Liver (tissue), 9 donors: Measurements from ENCODE around the gene NR2C1. TPM values are rescaled to one million over a fixed set of nuclear protein-coding genes. Genes with fewer than 3 reads are reported as not detected.

Experiments
- DNase-seq: peaks from one replicate; pipeline ENCODE4 v3.0.0-alpha.2; 2017; ENCODE audit warnings: low spot score
- H3K27ac ChIP-seq, 2 donors: one replicate each; pipeline ENCODE4 v1.7.0; 2013; ENCODE audit warnings: inconsistent platforms in 2 of 2, low read length in 2 of 2, control low read depth in 1 of 2, low read depth in 1 of 2, mild to moderate bottlenecking in 1 of 2
- H3K27me3 ChIP-seq, 4 donors: one replicate each; pipeline versions ENCODE4 v1.6.1 to v1.7.0; 2013; ENCODE audit warnings: low read length in 3 of 4, inconsistent platforms in 1 of 4, mild to moderate bottlenecking in 1 of 4, moderate library complexity in 1 of 4; ENCODE audit not compliant: control insufficient read depth in 4 of 4, insufficient read depth in 4 of 4
- H3K36me3 ChIP-seq, 4 donors: one replicate each; pipeline versions ENCODE4 v1.6.1 to v1.7.0; 2013; ENCODE audit warnings: low read length in 3 of 4, mild to moderate bottlenecking in 3 of 4, low read depth in 1 of 4, moderate library complexity in 1 of 4; ENCODE audit not compliant: control insufficient read depth in 4 of 4, insufficient read depth in 3 of 4
- H3K4me1 ChIP-seq, 4 donors: one replicate each; pipeline versions ENCODE4 v1.6.1 to v1.7.0; 2013; ENCODE audit warnings: low read length in 3 of 4, mild to moderate bottlenecking in 3 of 4, moderate library complexity in 1 of 4; ENCODE audit not compliant: control insufficient read depth in 4 of 4, insufficient read depth in 4 of 4
- H3K4me3 ChIP-seq, 3 donors: one replicate each; pipeline versions ENCODE4 v1.6.1 to v1.7.0; 2013; ENCODE audit warnings: low read length in 3 of 3, control low read depth in 1 of 3, low read depth in 1 of 3, mild to moderate bottlenecking in 1 of 3
- H3K9ac ChIP-seq, 2 donors: one replicate each; pipeline ENCODE4 v1.7.0; 2013; ENCODE audit warnings: low read length in 2 of 2, mild to moderate bottlenecking in 2 of 2, moderate library complexity in 2 of 2, control low read depth in 1 of 2, low read depth in 1 of 2
- H3K9me3 ChIP-seq, 4 donors: one replicate each; pipeline versions ENCODE4 v1.6.1 to v1.7.0; 2013; ENCODE audit warnings: low read length in 3 of 4; ENCODE audit not compliant: control insufficient read depth in 4 of 4
- EGR1 ChIP-seq, 2 donors: IDR thresholded peaks; 2 replicates each; pipeline ENCODE4 v1.6.1; 2016 to 2018; ENCODE audit warnings: antibody characterized with exemption in 2 of 2, low read depth in 2 of 2
- FOXA1 ChIP-seq: IDR thresholded peaks from 2 replicates; pipeline ENCODE4 v1.6.1; 2016; ENCODE audit warnings: antibody characterized with exemption
- HNF4A ChIP-seq, 2 donors: conservative IDR thresholded peaks; 2 replicates each; pipeline ENCODE4 v1.6.1; 2016; ENCODE audit warnings: antibody characterized with exemption in 2 of 2, mild to moderate bottlenecking in 2 of 2
- HNF4G ChIP-seq: IDR thresholded peaks from 2 replicates; pipeline ENCODE4 v1.6.1; 2016; ENCODE audit warnings: antibody characterized with exemption
- JUND ChIP-seq, 2 donors: IDR thresholded peaks; 2 replicates each; pipeline ENCODE4 v1.6.1; 2016; ENCODE audit warnings: antibody characterized with exemption in 2 of 2
- NR2F2 ChIP-seq: IDR thresholded peaks from 2 replicates; pipeline ENCODE4 v1.6.1; 2016; ENCODE audit warnings: antibody characterized with exemption
- REST ChIP-seq: IDR thresholded peaks from 2 replicates; pipeline ENCODE4 v1.6.1; 2016; ENCODE audit warnings: antibody characterized with exemption, mild to moderate bottlenecking
- SP1 ChIP-seq: IDR thresholded peaks from 2 replicates; pipeline ENCODE4 v1.6.1; 2018; ENCODE audit warnings: antibody characterized with exemption, mild to moderate bottlenecking
- TAF1 ChIP-seq: conservative IDR thresholded peaks from 2 replicates; pipeline ENCODE4 v1.6.1; 2016; ENCODE audit warnings: antibody characterized with exemption, mild to moderate bottlenecking
- YY1 ChIP-seq: IDR thresholded peaks from 2 replicates; pipeline ENCODE4 v1.6.1; 2016; ENCODE audit warnings: antibody characterized with exemption, mild to moderate bottlenecking
- WGBS: extraction: QIAGEN DNeasy Blood & Tissue Kit; methylation state at CpG from one replicate; pipeline ENCODE4 v1.1.7; 2013; 5-methylcytosine and 5-hydroxymethylcytosine counted together
- polyA plus RNA-seq, 2 donors: library from polyadenylated mRNA; stranded (reverse) in 1 of 2; unstranded in 1 of 2; fragments of 200-250 nt in 1 of 2; fragments of >200 nt in 1 of 2; fragmentation: Nextera tagmentation in 1 of 2; extraction: Ambion mirVana in 1 of 2; gene quantifications; one replicate each; pipeline versions ENCODE4 v1.2.1 to v1.2.3, GENCODE V29; 2013 to 2015
- total RNA-seq, 2 donors: library from RNA; depleted of rRNA; stranded (reverse); fragments of >200 nt; gene quantifications; one replicate each; pipeline ENCODE4 v1.2.3, GENCODE V29; 2014
- TF ChIP-seq, protein P1 (sequence below): fragments of 150-350 bp; IDR thresholded peaks from 2 replicates; pipeline ENCODE4 v1.5.1; 2017; ENCODE audit warnings: improper control_type of control experiment, low read depth, low read length; ENCODE audit not compliant: missing input control
- TF ChIP-seq, protein P2 (sequence below): IDR thresholded peaks from 2 replicates; pipeline ENCODE4 v1.6.1; 2016; ENCODE audit warnings: antibody characterized with exemption
- TF ChIP-seq, protein P3 (sequence below): IDR thresholded peaks from 2 replicates; pipeline ENCODE4 v1.6.1; 2016; ENCODE audit warnings: antibody characterized with exemption
- TF ChIP-seq, protein P4 (sequence below): IDR thresholded peaks from 2 replicates; pipeline ENCODE4 v1.6.1; 2016; ENCODE audit warnings: antibody characterized with exemption
- donor health status: healthy.
- donor health status: healthy.
- donor health status: healthy.
- donor health status: healthy.
- donor health status: healthy.

NR2C1 gene
- total and polyA plus RNA-seq, 4 donors: 8.3 to 32.0 (median 21.0) TPM

DNA sequence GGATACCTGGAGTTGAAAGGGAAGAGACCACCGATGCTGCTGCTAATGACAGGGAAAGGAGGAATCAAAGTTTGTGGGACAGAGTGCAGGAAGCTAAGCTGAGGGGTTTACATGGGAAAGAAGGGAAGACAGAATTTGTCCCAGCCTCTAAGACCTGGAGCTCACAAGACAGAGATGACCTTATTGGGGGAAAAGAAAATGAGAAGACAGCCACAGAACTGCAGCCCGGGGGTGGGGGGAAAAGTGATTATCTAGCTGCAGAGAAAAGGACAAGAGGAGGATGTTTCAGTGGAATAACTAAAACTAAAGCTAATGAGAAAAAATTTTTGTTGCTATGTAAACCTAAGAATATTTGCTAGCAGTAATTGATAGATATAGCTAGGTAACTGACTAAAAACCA lies 100.6 kb downstream of the NR2C1 start:
- Histone ChIP-seq H3K9ac (no peak overlapping the region), H3K27ac (no peak overlapping the region), H3K4me1 (no peaks in the 10 kb centered on the region), H3K27me3 (no peaks in the 10 kb centered on the region), H3K4me3 (no peak overlapping the region), H3K9me3 (no peaks in the 10 kb centered on the region), H3K36me3 (peaks cover 0 to 12% (median 3%) of the 10 kb centered on the region in 4 donors)
- DNase-seq: no peak
- TF ChIP-seq JUND (IDR thresholded peaks at IDR 0.05) (no peak), YY1 (no peak), SP1 (no peak)
- TF ChIP-seq, protein P1, sequence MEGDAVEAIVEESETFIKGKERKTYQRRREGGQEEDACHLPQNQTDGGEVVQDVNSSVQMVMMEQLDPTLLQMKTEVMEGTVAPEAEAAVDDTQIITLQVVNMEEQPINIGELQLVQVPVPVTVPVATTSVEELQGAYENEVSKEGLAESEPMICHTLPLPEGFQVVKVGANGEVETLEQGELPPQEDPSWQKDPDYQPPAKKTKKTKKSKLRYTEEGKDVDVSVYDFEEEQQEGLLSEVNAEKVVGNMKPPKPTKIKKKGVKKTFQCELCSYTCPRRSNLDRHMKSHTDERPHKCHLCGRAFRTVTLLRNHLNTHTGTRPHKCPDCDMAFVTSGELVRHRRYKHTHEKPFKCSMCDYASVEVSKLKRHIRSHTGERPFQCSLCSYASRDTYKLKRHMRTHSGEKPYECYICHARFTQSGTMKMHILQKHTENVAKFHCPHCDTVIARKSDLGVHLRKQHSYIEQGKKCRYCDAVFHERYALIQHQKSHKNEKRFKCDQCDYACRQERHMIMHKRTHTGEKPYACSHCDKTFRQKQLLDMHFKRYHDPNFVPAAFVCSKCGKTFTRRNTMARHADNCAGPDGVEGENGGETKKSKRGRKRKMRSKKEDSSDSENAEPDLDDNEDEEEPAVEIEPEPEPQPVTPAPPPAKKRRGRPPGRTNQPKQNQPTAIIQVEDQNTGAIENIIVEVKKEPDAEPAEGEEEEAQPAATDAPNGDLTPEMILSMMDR: no peak
- WGBS: 96% methylated on average over 2 of the region's 2 CpGs

DNA sequence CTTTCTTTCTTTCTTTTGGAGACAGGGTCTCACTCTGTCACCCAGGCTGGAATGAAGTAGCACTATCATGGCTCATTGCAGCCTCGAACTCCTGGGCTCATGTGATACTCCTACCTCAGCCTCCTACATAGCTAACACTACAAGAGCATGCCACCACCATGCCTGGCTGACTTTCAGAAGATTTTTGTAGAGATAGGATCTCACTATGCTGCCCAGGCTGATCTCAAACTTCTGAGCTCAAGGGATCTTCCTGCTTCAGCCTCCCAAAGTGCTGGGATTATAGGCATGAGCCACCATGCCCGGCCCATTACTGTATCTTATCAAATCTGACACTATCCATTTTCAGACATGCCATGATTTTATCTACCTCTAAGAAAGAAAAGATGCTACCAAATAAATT lies 101.5 kb downstream of the NR2C1 start:
- no peak for DNase-seq
- no peak overlapping the region for H3K9ac ChIP-seq
- TF ChIP-seq JUND (IDR thresholded peaks at IDR 0.05): no peak
- TF ChIP-seq, protein P1: no peak
- H3K36me3 ChIP-seq: peaks cover 0 to 12% (median 3%) of the 10 kb centered on the region in 4 donors
- H3K4me3 ChIP-seq: no peak overlapping the region
- H3K27ac ChIP-seq: no peak overlapping the region
- no peaks in the 10 kb centered on the region for H3K27me3 ChIP-seq
- 97% methylated on average over 2 of the region's 2 CpGs for WGBS
- peaks cover 0 to 4% (median 0%) of the 10 kb centered on the region in 4 donors for H3K4me1 ChIP-seq
- no peaks in the 10 kb centered on the region for H3K9me3 ChIP-seq

GRCh38 chr12:94970560-94970959 lies 102.9 kb downstream of the NR2C1 start:
- no peak for DNase-seq
- no peak overlapping the region for H3K4me3 ChIP-seq
- no peak overlapping the region for H3K9ac ChIP-seq
- TF ChIP-seq YY1 (no peak), TAF1 (no peak), SP1 (no peak), HNF4G (no peak), FOXA1 (no peak), REST (no peak), NR2F2 (no peak), EGR1 (IDR thresholded peaks at IDR 0.05; ENCODE audit: low read depth in 2 of 2) (no peak), JUND (IDR thresholded peaks at IDR 0.05) (no peak), HNF4A (conservative IDR thresholded peaks at IDR 0.05) (no peak)
- TF ChIP-seq, protein P2, sequence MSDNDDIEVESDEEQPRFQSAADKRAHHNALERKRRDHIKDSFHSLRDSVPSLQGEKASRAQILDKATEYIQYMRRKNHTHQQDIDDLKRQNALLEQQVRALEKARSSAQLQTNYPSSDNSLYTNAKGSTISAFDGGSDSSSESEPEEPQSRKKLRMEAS: no peak
- TF ChIP-seq, protein P3, sequence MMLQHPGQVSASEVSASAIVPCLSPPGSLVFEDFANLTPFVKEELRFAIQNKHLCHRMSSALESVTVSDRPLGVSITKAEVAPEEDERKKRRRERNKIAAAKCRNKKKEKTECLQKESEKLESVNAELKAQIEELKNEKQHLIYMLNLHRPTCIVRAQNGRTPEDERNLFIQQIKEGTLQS: no peak
- TF ChIP-seq, protein P4, sequence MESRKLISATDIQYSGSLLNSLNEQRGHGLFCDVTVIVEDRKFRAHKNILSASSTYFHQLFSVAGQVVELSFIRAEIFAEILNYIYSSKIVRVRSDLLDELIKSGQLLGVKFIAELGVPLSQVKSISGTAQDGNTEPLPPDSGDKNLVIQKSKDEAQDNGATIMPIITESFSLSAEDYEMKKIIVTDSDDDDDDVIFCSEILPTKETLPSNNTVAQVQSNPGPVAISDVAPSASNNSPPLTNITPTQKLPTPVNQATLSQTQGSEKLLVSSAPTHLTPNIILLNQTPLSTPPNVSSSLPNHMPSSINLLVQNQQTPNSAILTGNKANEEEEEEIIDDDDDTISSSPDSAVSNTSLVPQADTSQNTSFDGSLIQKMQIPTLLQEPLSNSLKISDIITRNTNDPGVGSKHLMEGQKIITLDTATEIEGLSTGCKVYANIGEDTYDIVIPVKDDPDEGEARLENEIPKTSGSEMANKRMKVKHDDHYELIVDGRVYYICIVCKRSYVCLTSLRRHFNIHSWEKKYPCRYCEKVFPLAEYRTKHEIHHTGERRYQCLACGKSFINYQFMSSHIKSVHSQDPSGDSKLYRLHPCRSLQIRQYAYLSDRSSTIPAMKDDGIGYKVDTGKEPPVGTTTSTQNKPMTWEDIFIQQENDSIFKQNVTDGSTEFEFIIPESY: no peak
- TF ChIP-seq, protein P1: no peak
- H3K27ac ChIP-seq: no peak overlapping the region
- H3K36me3 ChIP-seq: peaks cover 0 to 12% (median 3%) of the 10 kb centered on the region in 4 donors
- peaks cover 0 to 4% (median 0%) of the 10 kb centered on the region in 4 donors for H3K4me1 ChIP-seq
- 97% methylated on average over 1 of the region's 1 CpG for WGBS
- H3K9me3 ChIP-seq: no peaks in the 10 kb centered on the region
- no peaks in the 10 kb centered on the region for H3K27me3 ChIP-seq
